ENCODE data around the gene ABTB2. TPM values are rescaled to one million over a fixed set of nuclear protein-coding genes. Genes with fewer than 3 reads are reported as not detected.

Gene ABTB2
- total and polyA plus RNA-seq, 2 of the 8 experiments (the other 6 are each of a cell fraction or from before 2014, with no cell fraction given): 7.7 to 10.2 TPM

DNA sequence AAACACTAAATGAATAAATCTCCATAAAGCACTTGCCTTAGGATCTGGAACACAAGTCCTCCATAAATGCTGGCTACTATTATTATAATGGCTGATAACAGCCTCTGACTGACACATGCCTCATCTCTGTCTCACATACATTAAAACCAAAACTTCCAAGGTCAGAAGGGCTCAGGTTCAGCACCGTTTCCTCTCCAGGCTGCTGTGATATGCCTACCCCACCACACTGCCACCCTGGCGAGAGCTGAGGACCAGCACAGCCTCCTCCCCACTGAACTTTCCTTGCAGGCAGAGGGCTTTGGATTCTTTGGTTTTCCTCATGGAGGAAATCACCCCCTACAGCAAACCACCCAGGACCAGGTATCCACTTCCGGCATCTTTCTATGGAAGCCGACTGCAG lies 112.8 kb downstream of the ABTB2 start:
- no peak overlapping the region for H4K8ac ChIP-seq (ENCODE audit: extremely low read depth, insufficient read depth, low read length)
- no peak for FAIRE-seq
- H2BK20ac ChIP-seq (ENCODE audit: low read length): no peak overlapping the region
- WGBS, 2 experiments (ENCODE audit: extremely low coverage in 1 of 2, insufficient coverage in 1 of 2, insufficient read length in 1 of 2, insufficient replicate concordance in 2 of 2, low coverage in 1 of 2, low lambda C conversion rate in 2 of 2, missing lambda C conversion rate in 1 of 2): 77% methylated on average over 4 of the region's 4 CpGs; no CpG with 5 or more reads in 1 of the 2 experiments
- H4K91ac ChIP-seq (replicated peaks; ENCODE audit: insufficient read length, low read length): no peak overlapping the region
- H2BK5ac ChIP-seq (ENCODE audit: low read depth, low read length): no peak overlapping the region
- no peaks in the 10 kb centered on the region; the same call in 1 of the 2 replicates for H3K23me2 ChIP-seq (ENCODE audit: low read depth, low read length)
- H3K36me3 ChIP-seq (ENCODE audit: control insufficient read depth in 2 of 4, insufficient read depth in 4 of 4, low read length in 3 of 4): no peaks in the 10 kb centered on the region
- H3K56ac ChIP-seq (replicated peaks; ENCODE audit: insufficient read length, low read depth, low read length): no peak overlapping the region
- H4K20me1 ChIP-seq (replicated peaks in 1 of 2; ENCODE audit: control insufficient read depth in 1 of 2, insufficient read depth in 2 of 2, low read length in 2 of 2): no peaks in the 10 kb centered on the region
- H3K27me3 ChIP-seq (replicated peaks in 1 of 4; ENCODE audit: control insufficient read depth in 3 of 4, extremely low read depth in 1 of 4, insufficient read depth in 3 of 4, low read length in 3 of 4): no peaks in the 10 kb centered on the region
- H3K27ac ChIP-seq (ENCODE audit: low read depth, low read length): no peak overlapping the region
- H3K4me3 ChIP-seq (ENCODE audit: extremely low read depth in 1 of 4, insufficient read depth in 2 of 4, low read depth in 3 of 4, low read length in 4 of 4): no peak overlapping the region
- H2BK120ac ChIP-seq (replicated peaks; ENCODE audit: low read depth, low read length): no peak overlapping the region
- H2BK15ac ChIP-seq (ENCODE audit: low read length): 0 out of 2 replicates have a peak overlapping the region, but pooled peaks have one; percentile 72
- H3K14ac ChIP-seq (ENCODE audit: insufficient read length): no peak overlapping the region
- H3K4me1 ChIP-seq (replicated peaks in 1 of 4; ENCODE audit: control insufficient read depth in 3 of 4, insufficient read depth in 4 of 4, low read length in 3 of 4): peaks cover 0 to 2% (median 0%) of the 10 kb centered on the region in 4 experiments; a peak in 2 of 7 replicates
- H2AFZ ChIP-seq (ENCODE audit: low read length): no peak overlapping the region
- H3K9me3 ChIP-seq (ENCODE audit: insufficient read depth in 2 of 2, low read depth in 1 of 2, low read length in 1 of 2): no peaks in the 10 kb centered on the region
- H2BK12ac ChIP-seq (ENCODE audit: low read depth, low read length): no peak overlapping the region
- no peak for DNase-seq (ENCODE audit: low read depth in 1 of 2, low spot score in 2 of 2)
- no peak overlapping the region for H3K4me2 ChIP-seq (ENCODE audit: insufficient read depth in 1 of 2, low read depth in 2 of 2, low read length in 2 of 2)
- H3K79me1 ChIP-seq (ENCODE audit: low read depth, low read length): no peaks in the 10 kb centered on the region
- ChIA-PET CTCF (ENCODE audit: partially characterized antibody) (interaction anchor here (1.7 to 2.2 kb wide), 2 partner anchors 65 to 70 kb away, joined by 7 read pairs; no protein-coding TSS in a partner anchor), POLR2A (ENCODE audit: partially characterized antibody) (interaction anchor here (1.1 kb wide), 1 partner anchor 141 kb away, joined by 3 read pairs; no protein-coding TSS in a partner anchor)
- no peak overlapping the region for H3K9ac ChIP-seq (replicated peaks in 1 of 4; ENCODE audit: extremely low read depth in 1 of 4, low read depth in 3 of 4, low read length in 3 of 4)
- no peak overlapping the region for H3K23ac ChIP-seq (ENCODE audit: insufficient read length)
- no peak overlapping the region for H2AK5ac ChIP-seq (ENCODE audit: low read depth, low read length)
- no peaks in the 10 kb centered on the region for H3K79me2 ChIP-seq (ENCODE audit: control insufficient read depth in 1 of 2, insufficient read depth in 2 of 2, low read length in 2 of 2)
- no peak for TF ChIP-seq TAF7 (optimal IDR thresholded peaks at IDR 0.05; ENCODE audit: borderline replicate concordance, low read depth, low read length)
- no peak for TF ChIP-seq SP2 (IDR thresholded peaks at IDR 0.05; ENCODE audit: low read length)
- TF ChIP-seq CHD2 (IDR thresholded peaks at IDR 0.05; ENCODE audit: low read length): no peak
- no peak for TF ChIP-seq POLR2A (IDR thresholded peaks at IDR 0.05; ENCODE audit: control extremely low read depth in 1 of 2, low read depth in 2 of 2, low read length in 2 of 2)
- no peak for TF ChIP-seq KDM5A (IDR thresholded peaks at IDR 0.05; ENCODE audit: low read length)
- no peak for TF ChIP-seq KDM1A (IDR thresholded peaks at IDR 0.05; ENCODE audit: borderline replicate concordance, low read length)
- H4K5ac ChIP-seq (ENCODE audit: insufficient read length, low read depth, low read length): peak overlapping the region; percentile 6
- H3K4ac ChIP-seq (replicated peaks; ENCODE audit: insufficient read length, low read depth, low read length): no peak overlapping the region
- H3K18ac ChIP-seq (ENCODE audit: extremely low read depth, low read length): no peak overlapping the region; the same call in 1 of the 2 replicates
